ENCODE measurements around the gene MAGI2. TPM values are rescaled to one million over a fixed set of nuclear protein-coding genes. Genes with fewer than 3 reads are reported as not detected.
A peak's percentile ranks its signal among the peaks of the same experiment; 100 is the strongest.
"Not testable (repeated sequence)": the region's sequence is repeated elsewhere in the genome, so short reads cannot be mapped to it uniquely, and the experiment has no call there.

MAGI2 gene
- polyA plus RNA-seq, 4 donors = 0.22 to 2.1 (median 1.5) TPM

GRCh38 chr7:79078273-79078672, 375.2 kb downstream of the MAGI2 start:
- Histone ChIP-seq H3K9me3 (ENCODE audit: control insufficient read depth in 2 of 2, insufficient read depth in 1 of 2, low read depth in 1 of 2, low read length in 1 of 2) (no peaks in the 10 kb centered on the region), H3K4me3 (ENCODE audit: low read depth in 1 of 3, low read length in 3 of 3) (no peak overlapping the region), H3K27me3 (ENCODE audit: control insufficient read depth in 3 of 3, insufficient read depth in 3 of 3, low read length in 3 of 3) (no peaks in the 10 kb centered on the region), H3K4me1 (ENCODE audit: control insufficient read depth in 3 of 3, insufficient read depth in 2 of 3, low read depth in 1 of 3, low read length in 2 of 3) (no peaks in the 10 kb centered on the region), H3K36me3 (ENCODE audit: control insufficient read depth in 3 of 3, insufficient read depth in 2 of 3, low read depth in 1 of 3, low read length in 3 of 3) (no peaks in the 10 kb centered on the region), H3K27ac (ENCODE audit: low read depth in 1 of 3, low read length in 2 of 3) (no peak overlapping the region)
- DNase-seq (no peak), FAIRE-seq (no peak)
- 56 to 79% (median 76%) methylated on average over 1 of the region's 1 CpG for WGBS, 3 donors

GRCh38 chr7:79071187-79071586, 382.3 kb downstream of the MAGI2 start:
- not testable (repeated sequence) for H3K4me1 ChIP-seq (ENCODE audit: control insufficient read depth in 3 of 3, insufficient read depth in 2 of 3, low read depth in 1 of 3, low read length in 2 of 3); H3K4me3 ChIP-seq (ENCODE audit: low read depth in 1 of 3, low read length in 3 of 3); H3K27me3 ChIP-seq (ENCODE audit: control insufficient read depth in 3 of 3, insufficient read depth in 3 of 3, low read length in 3 of 3); H3K27ac ChIP-seq (ENCODE audit: low read depth in 1 of 3, low read length in 2 of 3); H3K36me3 ChIP-seq (ENCODE audit: control insufficient read depth in 3 of 3, insufficient read depth in 2 of 3, low read depth in 1 of 3, low read length in 3 of 3); DNase-seq; H3K9me3 ChIP-seq (ENCODE audit: control insufficient read depth in 2 of 2, insufficient read depth in 1 of 2, low read depth in 1 of 2, low read length in 1 of 2); FAIRE-seq
- WGBS, 3 donors = 62 to 68% (median 66%) methylated on average over 5 of the region's 5 CpGs

- 40 to 67% (median 50%) methylated on average over 3 of the region's 3 CpGs for WGBS, 3 donors
- Histone ChIP-seq H3K9me3 (ENCODE audit: control insufficient read depth in 2 of 2, insufficient read depth in 1 of 2, low read depth in 1 of 2, low read length in 1 of 2) (no peaks in the 10 kb centered on the region), H3K27ac (ENCODE audit: low read depth in 1 of 3, low read length in 2 of 3) (no peak overlapping the region), H3K4me1 (ENCODE audit: control insufficient read depth in 3 of 3, insufficient read depth in 2 of 3, low read depth in 1 of 3, low read length in 2 of 3) (no peaks in the 10 kb centered on the region), H3K4me3 (ENCODE audit: low read depth in 1 of 3, low read length in 3 of 3) (no peak overlapping the region), H3K27me3 (ENCODE audit: control insufficient read depth in 3 of 3, insufficient read depth in 3 of 3, low read length in 3 of 3) (no peaks in the 10 kb centered on the region), H3K36me3 (ENCODE audit: control insufficient read depth in 3 of 3, insufficient read depth in 2 of 3, low read depth in 1 of 3, low read length in 3 of 3) (no peaks in the 10 kb centered on the region)
- DNase-seq = peak in 1 of 2 donors; percentile 2
- FAIRE-seq = no peak
Observed at GRCh38 chr7:79064187-79064823, 389.2 kb downstream of the MAGI2 start.

- Histone ChIP-seq H3K9me3 (ENCODE audit: control insufficient read depth in 2 of 2, insufficient read depth in 1 of 2, low read depth in 1 of 2, low read length in 1 of 2) (no peaks in the 10 kb centered on the region), H3K4me3 (ENCODE audit: low read depth in 1 of 3, low read length in 3 of 3) (no peak overlapping the region), H3K36me3 (ENCODE audit: control insufficient read depth in 3 of 3, insufficient read depth in 2 of 3, low read depth in 1 of 3, low read length in 3 of 3) (no peaks in the 10 kb centered on the region), H3K27ac (ENCODE audit: low read depth in 1 of 3, low read length in 2 of 3) (no peak overlapping the region), H3K27me3 (ENCODE audit: control insufficient read depth in 3 of 3, insufficient read depth in 3 of 3, low read length in 3 of 3) (no peaks in the 10 kb centered on the region), H3K4me1 (ENCODE audit: control insufficient read depth in 3 of 3, insufficient read depth in 2 of 3, low read depth in 1 of 3, low read length in 2 of 3) (no peaks in the 10 kb centered on the region)
- no peak for DNase-seq
- no peak for FAIRE-seq
- WGBS, 3 donors = 66 to 79% (median 78%) methylated on average over 2 of the region's 2 CpGs
Observed at GRCh38 chr7:79063019-79063698, 390.3 kb downstream of the MAGI2 start.

- 65 to 94% (median 72%) methylated on average over 3 of the region's 3 CpGs for WGBS, 3 donors
- H3K4me1 ChIP-seq (ENCODE audit: control insufficient read depth in 3 of 3, insufficient read depth in 2 of 3, low read depth in 1 of 3, low read length in 2 of 3) = no peaks in the 10 kb centered on the region
- FAIRE-seq = no peak
Observed at GRCh38 chr7:79060498-79060897, 393.0 kb downstream of the MAGI2 start.

GRCh38 chr7:79055722-79056415, 397.6 kb downstream of the MAGI2 start:
- no peak for FAIRE-seq

More at GRCh38 chr7:79060498-79060897, 393.0 kb downstream of the MAGI2 start:
- no peaks in the 10 kb centered on the region for H3K9me3 ChIP-seq (ENCODE audit: control insufficient read depth in 2 of 2, insufficient read depth in 1 of 2, low read depth in 1 of 2, low read length in 1 of 2)
- H3K27me3 ChIP-seq (ENCODE audit: control insufficient read depth in 3 of 3, insufficient read depth in 3 of 3, low read length in 3 of 3) = no peaks in the 10 kb centered on the region
- no peak overlapping the region for H3K4me3 ChIP-seq (ENCODE audit: low read depth in 1 of 3, low read length in 3 of 3)
- H3K27ac ChIP-seq (ENCODE audit: low read depth in 1 of 3, low read length in 2 of 3) = no peak overlapping the region
- no peaks in the 10 kb centered on the region for H3K36me3 ChIP-seq (ENCODE audit: control insufficient read depth in 3 of 3, insufficient read depth in 2 of 3, low read depth in 1 of 3, low read length in 3 of 3)
- DNase-seq = no peak

GRCh38 chr7:79051915-79052314, 401.6 kb downstream of the MAGI2 start:
- Histone ChIP-seq H3K27ac (ENCODE audit: low read depth in 1 of 3, low read length in 2 of 3) (no peak overlapping the region), H3K4me3 (ENCODE audit: low read depth in 1 of 3, low read length in 3 of 3) (no peak overlapping the region), H3K9me3 (ENCODE audit: control insufficient read depth in 2 of 2, insufficient read depth in 1 of 2, low read depth in 1 of 2, low read length in 1 of 2) (no peaks in the 10 kb centered on the region), H3K4me1 (ENCODE audit: control insufficient read depth in 3 of 3, insufficient read depth in 2 of 3, low read depth in 1 of 3, low read length in 2 of 3) (no peaks in the 10 kb centered on the region), H3K36me3 (ENCODE audit: control insufficient read depth in 3 of 3, insufficient read depth in 2 of 3, low read depth in 1 of 3, low read length in 3 of 3) (no peaks in the 10 kb centered on the region), H3K27me3 (ENCODE audit: control insufficient read depth in 3 of 3, insufficient read depth in 3 of 3, low read length in 3 of 3) (no peaks in the 10 kb centered on the region)
- DNase-seq = no peak
- WGBS, 3 donors = 72 to 86% (median 83%) methylated on average over 2 of the region's 2 CpGs
- no peak for FAIRE-seq

More at GRCh38 chr7:79055722-79056415, 397.6 kb downstream of the MAGI2 start:
- Histone ChIP-seq H3K36me3 (ENCODE audit: control insufficient read depth in 3 of 3, insufficient read depth in 2 of 3, low read depth in 1 of 3, low read length in 3 of 3) (no peaks in the 10 kb centered on the region), H3K4me3 (ENCODE audit: low read depth in 1 of 3, low read length in 3 of 3) (no peak overlapping the region), H3K27me3 (ENCODE audit: control insufficient read depth in 3 of 3, insufficient read depth in 3 of 3, low read length in 3 of 3) (no peaks in the 10 kb centered on the region), H3K9me3 (ENCODE audit: control insufficient read depth in 2 of 2, insufficient read depth in 1 of 2, low read depth in 1 of 2, low read length in 1 of 2) (no peaks in the 10 kb centered on the region), H3K27ac (ENCODE audit: low read depth in 1 of 3, low read length in 2 of 3) (no peak overlapping the region), H3K4me1 (ENCODE audit: control insufficient read depth in 3 of 3, insufficient read depth in 2 of 3, low read depth in 1 of 3, low read length in 2 of 3) (no peaks in the 10 kb centered on the region)
- 19 to 52% (median 26%) methylated on average over 6 of the region's 6 CpGs for WGBS, 3 donors
- DNase-seq = peak; percentile 13 to 44

- Histone ChIP-seq H3K4me1 (ENCODE audit: control insufficient read depth in 3 of 3, insufficient read depth in 2 of 3, low read depth in 1 of 3, low read length in 2 of 3) (no peaks in the 10 kb centered on the region), H3K36me3 (ENCODE audit: control insufficient read depth in 3 of 3, insufficient read depth in 2 of 3, low read depth in 1 of 3, low read length in 3 of 3) (no peaks in the 10 kb centered on the region), H3K9me3 (ENCODE audit: control insufficient read depth in 2 of 2, insufficient read depth in 1 of 2, low read depth in 1 of 2, low read length in 1 of 2) (no peaks in the 10 kb centered on the region), H3K27me3 (ENCODE audit: control insufficient read depth in 3 of 3, insufficient read depth in 3 of 3, low read length in 3 of 3) (no peaks in the 10 kb centered on the region), H3K27ac (ENCODE audit: low read depth in 1 of 3, low read length in 2 of 3) (no peak overlapping the region), H3K4me3 (ENCODE audit: low read depth in 1 of 3, low read length in 3 of 3) (no peak overlapping the region)
- DNase-seq (no peak), FAIRE-seq (no peak)
- 83 to 86% (median 84%) methylated on average over 5 of the region's 5 CpGs for WGBS, 3 donors
Observed at GRCh38 chr7:79050603-79051002, 402.9 kb downstream of the MAGI2 start.
